Fibroblast of pulmonary artery (primary cell): ENCODE data around the gene ACTL6B.
A peak's percentile ranks its signal among the peaks of the same experiment; 100 is the strongest.

Experiments used
- DNase-seq: peaks from one replicate; pipeline ENCODE4 v3.0.0-alpha.2; 2010; ENCODE audit warnings: low read depth
- H3K4me3 ChIP-seq: replicated peaks from 2 replicates; pipeline ENCODE4 v1.5.1; 2011; ENCODE audit warnings: low read depth, mild to moderate bottlenecking, control low read depth, low read length, moderate library complexity
- CTCF ChIP-seq: IDR thresholded peaks from 2 replicates; pipeline ENCODE4 v1.5.1; 2011; ENCODE audit warnings: mild to moderate bottlenecking, control low read depth, low read length, inconsistent platforms; ENCODE audit errors: missing control alignments

ACTL6B gene

DNA sequence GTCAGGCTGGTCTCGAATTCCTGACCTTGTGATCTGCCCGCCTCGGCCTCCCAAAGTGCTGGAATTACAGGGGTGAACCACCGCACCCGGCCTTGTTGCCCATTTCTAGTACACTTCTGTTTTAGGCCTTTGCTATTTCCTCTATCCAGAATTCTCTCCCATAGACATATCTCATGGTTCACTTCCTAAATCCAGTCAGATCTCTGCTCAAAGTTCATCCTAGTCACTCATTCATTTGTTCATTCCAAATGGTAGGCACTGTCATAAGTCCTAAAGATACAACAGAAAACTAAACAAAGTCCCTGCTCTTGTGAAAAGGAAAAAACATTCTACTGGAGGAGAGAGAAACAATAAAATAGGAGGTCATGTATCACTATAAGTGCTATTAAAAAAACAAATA lies 46.3 kb downstream of the ACTL6B start:
- no peak overlapping the region for H3K4me3 ChIP-seq
- no peak for DNase-seq
- no peak for TF ChIP-seq CTCF

- no peak for TF ChIP-seq CTCF
- H3K4me3 ChIP-seq, result no peak overlapping the region
- DNase-seq, result no peak
Measured at GRCh38 chr7:100607111-100607510, 49.1 kb downstream of the ACTL6B start.

- no peak for DNase-seq
- TF ChIP-seq CTCF, result no peak
- H3K4me3 ChIP-seq, result no peak overlapping the region
Measured at GRCh38 chr7:100606313-100606712, 49.9 kb downstream of the ACTL6B start.

GRCh38 chr7:100604976-100605911 lies 51.0 kb downstream of the ACTL6B start:
- no peak for DNase-seq
- peak overlapping the region; percentile 62 for H3K4me3 ChIP-seq
- no peak for TF ChIP-seq CTCF

- peak overlapping the region; percentile 62 for H3K4me3 ChIP-seq
- peak; percentile 25 for TF ChIP-seq CTCF
- peak; percentile 67 for DNase-seq
Measured at GRCh38 chr7:100604028-100604975, 51.9 kb downstream of the ACTL6B start.

DNA sequence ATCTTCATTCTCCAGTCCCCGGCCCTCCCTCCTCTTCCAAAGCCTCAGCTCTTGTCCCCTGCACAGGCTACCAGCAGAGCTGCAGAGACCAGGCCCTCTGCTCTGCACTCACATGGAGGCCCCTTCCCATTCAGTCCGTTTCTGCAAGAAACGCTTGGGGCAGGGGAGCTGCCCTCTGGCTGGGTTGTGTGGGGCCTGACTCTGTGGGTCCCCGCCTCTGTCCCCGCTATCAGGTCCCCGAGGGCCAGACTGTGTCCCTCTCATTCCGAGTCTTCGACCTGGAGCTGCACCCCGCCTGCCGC lies 52.6 kb downstream of the ACTL6B start:
- peak overlapping the region; percentile 62 for H3K4me3 ChIP-seq
- peak; percentile 24 for DNase-seq
- no peak for TF ChIP-seq CTCF
